OCI-LY7 (cell line): ENCODE data around the gene SPSB1. TPM values are rescaled to one million over a fixed set of nuclear protein-coding genes. Genes with fewer than 3 reads are reported as not detected.

Experiments used
- BruUV-seq: library from RNA; stranded (reverse); fragments of 400-500 nt; replicated peaks from 2 replicates; lab custom pipeline; 2021; lab: Mats Ljungman, UMichigan
- CTCF ChIA-PET: fragments of 300-600 bp; sonication (Branson Sonifier 250); formaldehyde crosslinking; loops from one replicate; lab custom pipeline; 2022; ENCODE audit warnings: antibody characterized with exemption; ENCODE audit not compliant: unreplicated experiment; lab: Charles Lee
- POLR2A ChIA-PET: fragments of 300-600 bp; sonication (Branson Sonifier 250); formaldehyde crosslinking; loops from one replicate; lab custom pipeline; 2022; ENCODE audit warnings: antibody characterized with exemption; lab: Charles Lee
- DNase-seq: peaks from one replicate; pipeline ENCODE4 v3.0.0-alpha.2; 2015; ENCODE audit warnings: low spot score
- H2AFZ ChIP-seq: fragments of 200-600 bp; sonication (generic), shearing (Covaris generic); 2 replicates; pipeline ENCODE4 v1.6.1; 2014; ENCODE audit warnings: mild to moderate bottlenecking, antibody characterized with exemption, low read length, moderate library complexity
- H3K27ac ChIP-seq: fragments of 200-600 bp; sonication (generic); 2 replicates; pipeline ENCODE4 v1.5.1; 2014; ENCODE audit warnings: mixed run types, low read depth, mild to moderate bottlenecking, moderate library complexity, low read length, inconsistent platforms; ENCODE audit not compliant: poor library complexity, severe bottlenecking
- H3K36me3 ChIP-seq: fragments of 200-600 bp; sonication (generic); 2 replicates; pipeline ENCODE4 v1.6.1; 2014; ENCODE audit warnings: mild to moderate bottlenecking, antibody characterized with exemption, low read length, moderate library complexity, mixed read lengths; ENCODE audit not compliant: insufficient read depth
- H3K4me1 ChIP-seq: fragments of 200-600 bp; sonication (generic); 2 replicates; pipeline ENCODE4 v1.5.1; 2014; ENCODE audit warnings: mild to moderate bottlenecking, low read length; ENCODE audit not compliant: insufficient read depth, poor library complexity, severe bottlenecking
- H3K4me2 ChIP-seq: fragments of 200-600 bp; sonication (generic); 2 replicates; pipeline ENCODE4 v1.6.1; 2014; ENCODE audit warnings: mild to moderate bottlenecking, low read length
- H3K4me3 ChIP-seq: fragments of 200-600 bp; sonication (generic); 2 replicates; pipeline ENCODE4 v1.5.1; 2014; ENCODE audit warnings: mild to moderate bottlenecking, low read depth, low read length; ENCODE audit not compliant: poor library complexity, severe bottlenecking
- H3K79me2 ChIP-seq: fragments of 200-600 bp; sonication (generic); 2 replicates; pipeline ENCODE4 v1.6.1; 2016; ENCODE audit warnings: low read depth, mild to moderate bottlenecking, low read length, moderate library complexity, mixed read lengths; ENCODE audit not compliant: insufficient read depth
- H3K9me2 ChIP-seq: fragments of 200-600 bp; sonication (generic); 2 replicates; pipeline ENCODE4 v1.6.1; 2016; ENCODE audit warnings: mild to moderate bottlenecking, low read length, mixed read lengths; ENCODE audit not compliant: insufficient read depth
- H3K9me3 ChIP-seq: fragments of 200-600 bp; sonication (generic); 2 replicates; pipeline ENCODE4 v1.6.1; 2014; ENCODE audit warnings: mild to moderate bottlenecking, mixed run types, low read length, mixed read lengths
- H4K20me1 ChIP-seq: fragments of 200-600 bp; sonication (generic); 2 replicates; pipeline ENCODE4 v1.6.1; 2014; ENCODE audit warnings: mild to moderate bottlenecking, antibody characterized with exemption, low read length, moderate library complexity, mixed read lengths; ENCODE audit not compliant: insufficient read depth
- EZH2phosphoT487 ChIP-seq: fragments of 200-600 bp; sonication (generic); IDR thresholded peaks from 2 replicates; pipeline ENCODE4 v1.6.1; 2018; ENCODE audit warnings: low read depth, borderline replicate concordance, mild to moderate bottlenecking, mixed run types, antibody characterized with exemption, low read length, moderate library complexity, mixed read lengths
- intact Hi-C: fragments of 100-400 bp; cut with micrococcal nuclease; formaldehyde crosslinking; loops from one replicate; pipeline ENCODE4 v1.10.0; 2022; ENCODE audit not compliant: unreplicated experiment
- total RNA-seq, 2 experiments: library from RNA; depleted of rRNA in 1 of 2; stranded (reverse); fragments of >200 nt in 1 of 2; shearing (Covaris generic) in 1 of 2; gene quantifications; 2 replicates each; pipeline ENCODE4 v1.2.3, GENCODE V29; 2014 to 2022
- TF ChIP-seq, protein P1 (sequence below): fragments of 200-600 bp; sonication (generic); conservative IDR thresholded peaks from 2 replicates; pipeline ENCODE4 v1.5.1; 2014; ENCODE audit warnings: mild to moderate bottlenecking, antibody characterized with exemption, low read length, moderate library complexity, mixed read lengths

Gene SPSB1
- total RNA-seq, 2 experiments from 2014 or later = 1.2 to 14.0 TPM

DNA sequence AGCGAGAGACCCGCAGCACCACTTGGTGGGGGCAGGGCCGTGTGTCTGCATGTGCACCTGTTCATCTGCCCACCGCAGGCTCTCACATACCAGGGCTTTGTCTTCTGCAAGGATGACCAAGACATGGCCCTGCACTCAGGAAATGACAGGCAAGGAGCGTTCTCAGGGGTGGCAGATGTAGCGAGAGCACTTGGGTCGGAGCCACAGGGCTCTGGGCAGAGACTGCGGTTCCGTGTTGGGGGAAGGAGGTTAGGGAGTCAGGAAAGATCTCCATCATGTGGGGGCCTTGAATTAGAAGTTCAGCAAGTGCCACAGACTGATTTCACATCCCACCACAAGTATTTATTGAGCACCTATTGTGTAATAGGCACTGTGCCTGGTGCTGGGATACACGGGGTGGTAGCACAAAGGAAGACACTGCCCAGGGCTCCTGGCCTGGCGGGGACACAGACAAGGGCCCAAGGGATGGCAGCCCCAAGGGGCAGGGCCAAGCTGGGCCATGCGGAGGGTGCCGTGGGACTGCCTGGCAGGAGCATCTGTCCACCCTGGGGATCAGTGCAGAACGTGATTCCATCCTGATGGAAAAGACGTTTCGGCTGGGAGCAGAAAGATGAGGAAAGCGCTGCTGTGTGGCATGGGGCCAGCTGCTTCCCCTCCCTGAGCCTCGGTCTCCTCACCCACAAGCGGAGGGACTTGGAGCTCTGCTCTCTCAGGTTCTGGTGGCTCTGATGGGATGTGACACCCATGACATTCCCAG, 11.4 kb upstream of the SPSB1 start:
- no peaks in the 10 kb centered on the region for H3K9me3 ChIP-seq
- no peak overlapping the region for H3K4me3 ChIP-seq
- no peaks in the 10 kb centered on the region for H3K9me2 ChIP-seq
- no peaks in the 10 kb centered on the region for H3K79me2 ChIP-seq
- no peak for DNase-seq
- no peak overlapping the region for H3K4me2 ChIP-seq
- intact Hi-C loops = no loop called here
- ChIA-PET POLR2A (interaction anchor here (0.5 kb wide), 2 partner anchors 152 to 261 kb away, joined by 3 read pairs; no protein-coding TSS in a partner anchor), CTCF (no interaction called here)
- H2AFZ ChIP-seq = no peak overlapping the region
- no peaks in the 10 kb centered on the region for H3K36me3 ChIP-seq
- TF ChIP-seq, protein P1, sequence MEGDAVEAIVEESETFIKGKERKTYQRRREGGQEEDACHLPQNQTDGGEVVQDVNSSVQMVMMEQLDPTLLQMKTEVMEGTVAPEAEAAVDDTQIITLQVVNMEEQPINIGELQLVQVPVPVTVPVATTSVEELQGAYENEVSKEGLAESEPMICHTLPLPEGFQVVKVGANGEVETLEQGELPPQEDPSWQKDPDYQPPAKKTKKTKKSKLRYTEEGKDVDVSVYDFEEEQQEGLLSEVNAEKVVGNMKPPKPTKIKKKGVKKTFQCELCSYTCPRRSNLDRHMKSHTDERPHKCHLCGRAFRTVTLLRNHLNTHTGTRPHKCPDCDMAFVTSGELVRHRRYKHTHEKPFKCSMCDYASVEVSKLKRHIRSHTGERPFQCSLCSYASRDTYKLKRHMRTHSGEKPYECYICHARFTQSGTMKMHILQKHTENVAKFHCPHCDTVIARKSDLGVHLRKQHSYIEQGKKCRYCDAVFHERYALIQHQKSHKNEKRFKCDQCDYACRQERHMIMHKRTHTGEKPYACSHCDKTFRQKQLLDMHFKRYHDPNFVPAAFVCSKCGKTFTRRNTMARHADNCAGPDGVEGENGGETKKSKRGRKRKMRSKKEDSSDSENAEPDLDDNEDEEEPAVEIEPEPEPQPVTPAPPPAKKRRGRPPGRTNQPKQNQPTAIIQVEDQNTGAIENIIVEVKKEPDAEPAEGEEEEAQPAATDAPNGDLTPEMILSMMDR = no peak
- TF ChIP-seq EZH2phosphoT487 = no peak
- no peaks in the 10 kb centered on the region for H4K20me1 ChIP-seq
- H3K4me1 ChIP-seq = no peaks in the 10 kb centered on the region
- BruUV-seq = no TSS peak
- H3K27ac ChIP-seq = no peak overlapping the region

DNA sequence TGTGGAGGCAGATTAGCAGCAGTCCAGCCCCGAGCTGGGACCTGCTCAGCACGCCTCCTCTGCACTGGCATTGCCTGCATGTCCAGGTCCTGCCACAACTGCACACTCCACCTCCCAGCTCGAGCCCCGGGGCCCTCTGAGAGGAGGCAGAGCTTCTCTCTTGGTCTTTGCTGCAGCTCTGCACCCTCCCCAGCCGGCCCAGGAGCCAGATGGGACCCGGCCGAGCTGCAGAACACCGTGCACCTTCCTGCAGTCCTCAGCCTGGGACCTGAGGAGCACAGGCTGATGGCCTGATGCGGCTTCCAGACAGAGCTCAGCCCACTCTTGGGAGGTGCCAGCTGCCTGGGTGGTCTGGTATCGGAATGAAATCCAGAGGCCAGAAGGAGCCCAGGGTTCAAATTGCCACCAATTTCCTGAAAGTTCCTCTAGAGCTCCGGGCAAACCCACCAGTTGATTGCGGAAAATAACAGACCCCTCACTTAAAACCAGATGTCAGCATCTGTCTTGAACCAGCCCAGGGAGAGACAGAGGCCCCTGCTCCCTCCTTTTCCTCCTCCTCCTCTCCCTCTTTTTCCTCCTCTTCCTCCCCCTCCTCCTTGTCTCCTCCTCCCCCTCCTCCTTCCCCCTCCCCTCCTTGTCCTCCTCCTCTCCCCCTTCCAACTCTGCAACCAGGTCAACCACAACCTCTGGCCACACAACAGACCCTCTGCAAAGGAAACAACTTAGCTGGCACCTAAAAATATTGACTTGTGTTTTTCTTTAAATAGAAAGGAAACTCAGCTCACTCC, 10.6 kb upstream of the SPSB1 start:
- intact Hi-C loops = no loop called here
- no peak overlapping the region for H2AFZ ChIP-seq
- TF ChIP-seq, protein P1 = no peak
- TF ChIP-seq EZH2phosphoT487 = no peak
- no peak for DNase-seq
- ChIA-PET CTCF (no interaction called here), POLR2A (interaction anchor here (0.5 kb wide), 1 partner anchor 262 kb away, joined by 3 read pairs; no protein-coding TSS in a partner anchor)
- H3K4me2 ChIP-seq = no peak overlapping the region
- H3K9me2 ChIP-seq = no peaks in the 10 kb centered on the region
- no peak overlapping the region for H3K4me3 ChIP-seq
- H3K27ac ChIP-seq = no peak overlapping the region
- no peaks in the 10 kb centered on the region for H3K79me2 ChIP-seq
- H3K9me3 ChIP-seq = no peaks in the 10 kb centered on the region
- H4K20me1 ChIP-seq = no peaks in the 10 kb centered on the region
- H3K4me1 ChIP-seq = no peaks in the 10 kb centered on the region
- H3K36me3 ChIP-seq = no peaks in the 10 kb centered on the region
- no TSS peak for BruUV-seq

DNA sequence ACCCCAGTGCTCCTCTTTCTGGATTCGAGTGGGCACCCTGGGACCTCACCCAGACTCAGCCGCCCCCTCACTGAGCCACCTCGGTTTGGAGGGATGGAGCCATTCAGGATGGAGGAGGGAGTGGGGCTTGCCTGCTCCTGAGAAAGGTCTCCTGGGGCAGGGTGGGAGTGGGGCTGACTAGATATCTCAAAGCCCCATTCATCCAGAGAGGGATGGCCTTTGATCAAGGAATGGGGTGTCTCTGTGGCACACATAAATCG, 10.1 kb upstream of the SPSB1 start:
- Histone ChIP-seq H3K36me3 (no peaks in the 10 kb centered on the region), H3K27ac (no peak overlapping the region), H3K9me3 (no peaks in the 10 kb centered on the region), H3K9me2 (no peaks in the 10 kb centered on the region), H3K4me1 (no peaks in the 10 kb centered on the region), H3K79me2 (no peaks in the 10 kb centered on the region), H2AFZ (no peak overlapping the region), H3K4me3 (no peak overlapping the region), H3K4me2 (no peak overlapping the region), H4K20me1 (no peaks in the 10 kb centered on the region)
- TF ChIP-seq, protein P1 = no peak
- TF ChIP-seq EZH2phosphoT487 = no peak
- DNase-seq = no peak
- CTCF ChIA-PET = no interaction called here
- intact Hi-C loops = no loop called here
- POLR2A ChIA-PET = no interaction called here
- BruUV-seq = no TSS peak
